Astrocyte of the cerebellum (primary cell): ENCODE measurements around the gene SLC22A23.

Source experiments
- DNase-seq: peaks from one replicate; pipeline ENCODE4 v3.0.0-alpha.2; 2011; ENCODE audit warnings: low read depth
- H3K4me3 ChIP-seq: 2 replicates; pipeline ENCODE4 v1.5.1; 2011; ENCODE audit warnings: mild to moderate bottlenecking, low read depth, low read length, moderate library complexity
- in situ Hi-C: cut with HindIII; loops from 2 replicates; pipeline ENCODE4 v1.10.0; 2017; ENCODE audit warnings: low sequenced_read_pairs
- TF ChIP-seq, protein P1 (sequence below): IDR thresholded peaks from 2 replicates; pipeline ENCODE4 v1.5.1; 2012; ENCODE audit warnings: low read length, low read depth, moderate library complexity, mild to moderate bottlenecking; ENCODE audit errors: missing control alignments

Gene SLC22A23

DNA sequence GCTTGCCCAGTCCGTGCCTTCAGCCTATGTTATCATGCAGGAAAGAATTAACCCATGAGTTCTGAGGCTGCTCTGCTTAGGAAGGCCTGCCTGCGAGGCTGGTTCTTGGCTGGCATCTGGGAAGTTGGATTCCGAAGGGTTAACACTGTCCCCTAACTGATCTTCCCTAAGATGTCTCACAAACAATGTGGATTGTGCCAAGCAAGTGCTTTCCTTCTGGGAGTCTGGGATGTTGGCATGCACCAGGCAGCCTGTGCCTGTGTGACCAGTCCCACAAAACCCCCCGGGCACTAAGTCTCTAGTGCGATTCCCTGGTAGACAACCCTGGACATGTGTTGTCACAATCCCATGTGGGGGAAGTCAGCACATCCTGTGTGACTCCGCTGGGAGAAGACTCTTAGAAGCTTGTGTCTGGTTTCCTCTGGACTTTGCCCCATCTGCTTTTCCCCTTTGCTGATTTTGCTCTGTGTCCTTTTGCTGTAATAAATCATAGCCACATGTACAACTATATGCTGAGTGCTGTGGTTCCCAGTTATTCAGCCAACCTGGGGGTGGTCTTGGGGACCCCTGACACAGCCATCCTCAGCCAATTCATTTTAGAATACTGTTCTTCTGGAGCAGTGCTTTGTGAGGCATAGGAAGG is 83.8 kb downstream of the SLC22A23 start:
- DNase-seq, result no peak
- TF ChIP-seq, protein P1, sequence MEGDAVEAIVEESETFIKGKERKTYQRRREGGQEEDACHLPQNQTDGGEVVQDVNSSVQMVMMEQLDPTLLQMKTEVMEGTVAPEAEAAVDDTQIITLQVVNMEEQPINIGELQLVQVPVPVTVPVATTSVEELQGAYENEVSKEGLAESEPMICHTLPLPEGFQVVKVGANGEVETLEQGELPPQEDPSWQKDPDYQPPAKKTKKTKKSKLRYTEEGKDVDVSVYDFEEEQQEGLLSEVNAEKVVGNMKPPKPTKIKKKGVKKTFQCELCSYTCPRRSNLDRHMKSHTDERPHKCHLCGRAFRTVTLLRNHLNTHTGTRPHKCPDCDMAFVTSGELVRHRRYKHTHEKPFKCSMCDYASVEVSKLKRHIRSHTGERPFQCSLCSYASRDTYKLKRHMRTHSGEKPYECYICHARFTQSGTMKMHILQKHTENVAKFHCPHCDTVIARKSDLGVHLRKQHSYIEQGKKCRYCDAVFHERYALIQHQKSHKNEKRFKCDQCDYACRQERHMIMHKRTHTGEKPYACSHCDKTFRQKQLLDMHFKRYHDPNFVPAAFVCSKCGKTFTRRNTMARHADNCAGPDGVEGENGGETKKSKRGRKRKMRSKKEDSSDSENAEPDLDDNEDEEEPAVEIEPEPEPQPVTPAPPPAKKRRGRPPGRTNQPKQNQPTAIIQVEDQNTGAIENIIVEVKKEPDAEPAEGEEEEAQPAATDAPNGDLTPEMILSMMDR, result no peak
- no peak overlapping the region for H3K4me3 ChIP-seq
- in situ Hi-C loops, result no loop called here

DNA sequence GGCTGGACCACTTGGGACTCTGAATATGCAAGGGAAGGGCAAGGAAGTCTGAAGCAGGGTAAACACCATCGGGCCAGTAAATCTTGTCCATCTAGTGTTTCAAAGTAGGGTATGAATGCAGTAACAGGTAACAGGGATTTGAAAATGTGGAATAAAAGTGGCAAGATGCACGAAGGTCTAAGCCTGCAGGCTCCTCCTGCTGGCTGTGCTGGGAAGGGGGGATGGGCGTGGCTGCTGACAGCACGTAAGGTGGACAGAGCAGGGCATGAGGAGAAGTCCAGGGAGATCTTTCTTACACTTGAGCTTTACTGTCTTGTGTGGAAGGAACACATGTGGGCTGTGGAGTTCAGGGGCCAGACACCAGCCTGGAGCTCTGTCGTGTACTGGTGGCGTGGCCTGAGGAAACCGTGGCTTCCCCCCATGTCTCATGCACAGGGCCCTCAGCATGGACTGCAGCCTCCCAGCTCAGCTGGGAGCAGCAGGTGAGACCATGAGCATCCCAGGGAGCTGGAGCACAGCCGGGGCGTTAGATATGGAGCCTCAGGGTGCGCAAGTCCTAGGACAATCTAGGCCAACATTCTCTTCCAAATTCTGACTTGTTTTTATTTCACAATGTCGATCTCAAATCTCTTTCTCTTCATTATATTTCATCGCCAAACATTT is 84.5 kb downstream of the SLC22A23 start:
- H3K4me3 ChIP-seq, result no peak overlapping the region
- in situ Hi-C loops, result no loop called here
- no peak for DNase-seq
- TF ChIP-seq, protein P1, result peak; percentile 19

DNA sequence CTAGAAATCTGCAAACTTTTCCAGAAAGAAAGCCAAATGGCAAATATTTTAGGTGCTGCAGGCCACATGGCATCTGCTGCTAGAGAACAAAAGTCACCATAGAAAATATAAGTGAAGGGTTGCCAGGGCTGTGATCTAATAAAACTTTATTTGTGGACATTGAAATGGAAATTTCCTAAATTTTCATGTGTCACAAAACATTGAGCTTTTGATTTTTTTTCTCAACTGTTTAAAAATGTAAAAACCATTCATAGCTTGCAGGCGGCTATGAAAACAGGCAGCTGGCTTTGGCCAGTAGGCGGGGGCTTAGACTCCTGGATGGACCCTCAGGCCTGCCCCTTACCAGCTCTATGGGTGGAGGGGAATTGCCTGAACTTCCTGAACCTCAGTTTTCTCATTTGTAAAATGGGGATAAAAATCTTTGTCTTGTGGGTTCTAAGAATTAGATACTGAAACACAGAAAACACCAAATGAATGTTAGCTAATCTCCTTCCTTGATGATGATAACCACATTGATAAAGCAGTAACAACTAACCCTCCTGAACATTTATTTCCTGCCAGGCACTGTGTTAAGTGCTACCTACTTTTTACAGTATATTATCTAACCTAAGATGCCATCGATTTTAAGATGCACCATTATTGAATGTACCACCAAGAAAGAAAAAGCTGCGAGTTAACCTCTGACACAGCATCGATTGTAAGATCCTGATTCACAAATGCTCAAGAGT is 85.5 kb downstream of the SLC22A23 start:
- no peak for DNase-seq
- in situ Hi-C loops, result no loop called here

DNA sequence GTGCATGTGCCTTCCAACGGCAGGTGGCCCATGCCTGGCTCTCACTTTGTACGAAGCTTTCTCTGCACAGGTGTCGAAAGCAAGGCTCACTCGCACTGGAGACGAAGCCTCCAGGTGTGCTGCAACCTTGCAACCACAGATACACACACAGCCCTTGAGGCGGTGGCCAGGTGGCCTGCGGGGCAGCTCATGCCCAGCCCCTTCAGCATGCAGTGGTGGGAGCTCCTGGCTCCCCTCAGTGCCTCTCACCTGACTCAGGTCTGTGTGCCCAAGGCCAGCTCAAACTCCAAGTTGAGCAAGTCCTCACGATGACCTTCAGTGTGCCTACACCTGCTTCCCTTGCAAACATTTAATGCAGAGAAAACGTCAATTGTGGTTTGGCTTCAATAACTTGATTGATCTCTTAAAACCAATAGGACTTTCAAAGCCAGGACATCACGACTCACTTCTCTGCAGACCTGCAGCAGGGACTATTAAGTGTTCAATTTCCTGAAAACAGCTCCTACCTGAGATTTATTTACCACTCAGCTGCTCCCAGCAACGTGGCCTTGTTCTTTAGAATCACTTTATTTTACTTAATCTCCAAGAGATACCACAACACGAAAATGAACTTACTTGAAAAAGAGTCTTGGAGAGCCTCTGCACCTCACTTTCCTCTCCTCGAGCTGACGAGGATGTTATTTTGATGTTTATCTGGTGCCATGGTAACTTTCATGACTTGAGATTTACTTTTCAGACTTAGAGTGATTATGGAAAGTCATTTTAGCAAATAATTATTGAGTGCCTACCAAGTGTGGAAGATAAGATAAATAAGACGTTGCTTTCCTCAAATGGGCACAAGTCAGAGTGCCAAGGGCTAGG is 86.3 kb downstream of the SLC22A23 start:
- no peak overlapping the region for H3K4me3 ChIP-seq
- in situ Hi-C loops, result no loop called here
- TF ChIP-seq, protein P1, result no peak
- DNase-seq, result no peak

More for the DNA sequence above, 85.5 kb downstream of the SLC22A23 start:
- H3K4me3 ChIP-seq, result no peak overlapping the region
- TF ChIP-seq, protein P1, result no peak

DNA sequence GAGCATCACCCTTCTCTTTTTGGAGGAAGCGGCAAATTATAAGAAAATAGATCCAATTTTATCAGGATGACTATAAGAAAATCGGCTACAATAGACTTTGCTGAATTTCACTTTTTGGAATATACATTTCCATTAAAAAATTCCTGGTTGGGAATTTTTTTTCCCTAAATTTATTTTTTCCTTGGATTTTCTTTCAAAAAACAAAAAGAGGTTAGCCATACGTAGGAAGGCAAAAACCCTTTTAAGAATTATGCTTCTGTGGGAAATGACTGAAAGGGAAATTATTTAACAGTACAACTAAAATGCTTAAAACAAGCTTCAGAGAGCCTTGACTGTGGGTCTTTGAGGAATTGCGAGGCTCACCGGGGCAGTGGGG is 86.9 kb downstream of the SLC22A23 start:
- in situ Hi-C loops, result no loop called here
- no peak for DNase-seq
- no peak overlapping the region for H3K4me3 ChIP-seq
- TF ChIP-seq, protein P1, result no peak

DNA sequence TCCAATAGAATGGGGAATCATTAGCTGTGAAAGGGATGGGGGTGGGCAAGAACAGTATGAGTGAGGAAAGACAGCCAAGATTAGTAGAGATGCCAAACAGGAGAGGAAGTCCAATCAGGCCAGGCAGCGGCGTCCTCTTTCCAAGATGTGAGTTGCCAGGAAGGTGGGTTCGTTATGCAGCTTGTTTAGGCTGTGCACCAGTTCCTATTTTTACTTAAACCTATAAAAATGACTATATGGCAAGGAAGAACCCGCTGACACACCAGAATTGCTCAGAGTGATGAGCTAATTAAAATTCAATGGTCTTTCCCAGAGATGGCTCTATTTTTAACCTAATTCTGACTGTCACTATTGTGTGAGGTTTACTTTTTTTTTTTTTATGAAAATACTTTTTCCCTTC is 88.2 kb downstream of the SLC22A23 start:
- no peak for DNase-seq
- TF ChIP-seq, protein P1, result no peak
- H3K4me3 ChIP-seq, result no peak overlapping the region
- in situ Hi-C loops, result no loop called here
